GM21619 (cell line): ENCODE data around the gene DOC2B.
"Not testable (repeated sequence)": the region's sequence is repeated elsewhere in the genome, so short reads cannot be mapped to it uniquely, and the experiment has no call there.

Source experiments
- ATAC-seq: cut with Tn5 transposase; IDR thresholded peaks from one replicate; pipeline ENCODE4 v1.9.1; 2021; ENCODE audit not compliant: unreplicated experiment

Gene DOC2B

DNA sequence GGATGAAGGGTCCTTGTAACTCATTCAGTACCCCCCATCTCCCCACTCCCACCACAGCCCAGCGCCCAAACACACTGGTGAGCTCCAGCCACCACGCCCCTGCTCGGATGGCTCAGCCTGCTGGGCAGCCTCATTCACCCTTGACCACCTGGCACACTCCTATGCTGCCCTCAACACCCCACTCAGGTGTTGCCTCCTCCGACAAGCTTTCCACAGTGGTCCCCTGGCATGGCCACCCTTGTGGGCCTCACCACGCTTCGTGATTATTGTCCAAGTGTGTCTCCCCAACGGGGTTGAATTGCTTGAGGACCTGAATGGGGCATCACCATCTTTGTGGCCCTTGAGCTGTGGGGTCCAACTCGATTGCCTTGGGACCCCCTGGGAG, 12.0 kb upstream of the DOC2B start:
- no peak for ATAC-seq

DNA sequence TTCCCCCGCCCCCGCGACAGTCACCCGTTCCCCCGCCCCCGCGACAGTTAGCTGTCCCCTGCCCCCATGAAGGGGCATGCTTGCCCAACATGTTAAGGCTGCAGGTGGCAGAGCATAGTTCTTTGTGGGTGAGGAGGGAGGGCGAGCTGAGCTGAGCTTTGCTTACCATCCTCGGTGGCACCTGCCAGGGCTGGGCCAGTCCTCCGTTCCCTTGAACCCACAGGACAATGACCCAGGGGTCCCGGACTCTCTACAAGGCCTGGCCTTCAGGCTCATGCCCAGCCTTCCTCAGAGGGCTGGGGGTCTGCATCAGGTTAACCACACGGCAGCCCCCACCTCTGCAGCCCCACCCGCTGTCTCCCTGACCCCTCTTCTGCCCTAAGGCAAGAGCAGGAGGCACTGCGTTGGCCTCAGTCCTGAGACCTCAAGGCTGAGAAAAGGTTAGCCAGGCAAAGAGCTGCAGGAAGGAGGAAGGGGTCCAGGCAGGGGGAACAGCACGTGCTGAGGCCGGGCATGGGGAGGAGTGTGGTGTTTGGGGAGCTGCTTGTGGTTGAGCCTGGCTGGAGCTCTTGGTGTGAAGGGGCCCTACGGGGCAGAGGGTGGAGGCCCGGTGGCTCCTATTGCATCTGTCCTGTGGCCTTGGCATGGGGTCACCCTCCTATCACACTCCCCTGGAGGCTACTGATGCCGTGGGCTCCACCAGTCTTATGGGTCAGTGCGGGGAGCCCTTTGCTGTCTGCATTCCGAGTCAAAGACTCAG, 11.4 kb upstream of the DOC2B start:
- no peak for ATAC-seq

DNA sequence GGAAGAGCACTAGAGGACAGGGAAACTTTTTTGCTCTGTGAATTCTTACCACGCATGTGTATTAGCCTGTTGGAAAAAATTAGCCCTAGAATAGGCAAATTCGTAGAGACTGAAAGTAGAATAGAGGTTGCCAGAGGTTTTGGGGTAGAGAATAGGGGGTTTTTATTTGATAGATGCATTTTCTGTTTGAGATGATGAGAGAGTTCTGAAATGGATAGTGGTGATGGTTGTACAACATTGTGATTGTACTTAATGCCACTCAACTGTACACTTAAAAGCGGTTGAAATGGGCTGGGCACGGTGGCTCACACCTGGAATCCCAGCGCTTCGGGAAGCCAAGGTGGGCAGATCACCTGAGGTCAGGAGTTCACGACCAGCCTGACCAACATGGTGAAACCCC, 8.0 kb upstream of the DOC2B start:
- ATAC-seq, result no peak

DNA sequence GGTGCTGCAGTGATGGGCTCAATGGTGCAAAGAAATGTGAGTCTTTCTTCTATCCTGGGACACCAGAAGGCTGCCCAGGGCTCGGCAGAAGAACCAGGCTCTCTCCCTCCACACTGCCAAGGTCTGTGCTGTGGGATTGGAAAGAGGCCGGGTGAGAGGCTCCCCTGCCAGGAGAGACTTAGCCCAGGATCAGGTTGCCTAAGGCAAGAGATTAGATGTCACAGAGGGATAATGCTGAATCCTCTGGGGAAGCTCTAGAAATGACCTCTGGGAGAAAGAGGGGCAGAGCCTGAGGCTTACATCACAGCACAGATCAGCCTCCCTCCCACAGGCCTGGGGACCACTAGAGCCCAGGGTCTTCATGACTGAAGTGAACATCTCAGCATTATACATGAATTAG, 5.7 kb upstream of the DOC2B start:
- no peak for ATAC-seq

DNA sequence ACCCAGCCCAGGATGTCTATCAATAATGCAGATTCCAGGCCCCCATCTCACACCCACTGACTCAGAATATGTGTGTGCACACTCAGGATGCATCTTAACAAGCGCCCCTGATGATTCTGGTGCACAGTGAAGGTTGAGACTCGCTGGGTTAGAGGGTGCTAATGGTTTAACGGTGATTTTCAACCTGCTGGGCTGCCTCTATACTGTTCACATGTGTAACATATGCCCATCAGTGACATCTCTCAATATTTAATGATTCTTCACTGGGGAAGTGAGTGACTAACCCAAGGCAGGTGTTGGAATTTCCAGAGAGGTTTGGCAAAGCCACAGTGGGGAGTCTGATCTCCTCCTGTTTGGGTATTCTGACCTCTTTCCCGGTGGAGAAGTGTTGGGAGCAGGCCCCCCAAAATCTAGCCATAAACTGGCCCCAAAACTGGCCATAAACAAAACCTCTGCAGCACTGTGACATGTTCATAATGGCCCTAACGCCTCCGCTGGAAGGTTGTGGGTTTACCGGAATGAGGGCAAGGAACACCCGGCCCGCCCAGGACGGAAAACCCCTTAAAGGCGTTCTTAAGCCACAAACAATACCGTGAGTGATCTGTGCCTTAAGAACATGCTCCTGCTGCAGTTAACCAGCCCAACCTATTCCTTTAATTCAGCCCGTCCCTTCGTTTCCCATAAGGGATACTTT, 4.1 kb upstream of the DOC2B start:
- ATAC-seq, result no peak

DNA sequence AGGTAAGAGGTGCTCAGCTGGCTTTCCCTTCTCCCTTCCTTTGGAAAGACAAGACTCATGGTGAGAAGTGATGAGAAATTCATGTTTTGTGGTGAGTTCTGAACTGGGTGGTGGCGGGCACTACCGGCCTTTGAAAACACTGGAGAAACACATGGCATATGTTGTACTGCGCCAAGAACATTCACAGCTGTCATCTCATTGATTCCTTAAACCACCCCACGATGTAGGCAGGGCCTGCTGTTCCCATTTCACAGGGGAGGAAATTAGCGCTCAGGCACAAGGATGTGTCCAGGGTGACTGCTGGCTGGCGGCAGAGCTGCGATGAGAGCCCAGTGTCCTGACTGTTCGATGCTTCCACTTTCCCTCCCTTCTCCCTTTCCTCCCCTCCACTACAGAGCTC, 1.6 kb upstream of the DOC2B start:
- ATAC-seq, result no peak

DNA sequence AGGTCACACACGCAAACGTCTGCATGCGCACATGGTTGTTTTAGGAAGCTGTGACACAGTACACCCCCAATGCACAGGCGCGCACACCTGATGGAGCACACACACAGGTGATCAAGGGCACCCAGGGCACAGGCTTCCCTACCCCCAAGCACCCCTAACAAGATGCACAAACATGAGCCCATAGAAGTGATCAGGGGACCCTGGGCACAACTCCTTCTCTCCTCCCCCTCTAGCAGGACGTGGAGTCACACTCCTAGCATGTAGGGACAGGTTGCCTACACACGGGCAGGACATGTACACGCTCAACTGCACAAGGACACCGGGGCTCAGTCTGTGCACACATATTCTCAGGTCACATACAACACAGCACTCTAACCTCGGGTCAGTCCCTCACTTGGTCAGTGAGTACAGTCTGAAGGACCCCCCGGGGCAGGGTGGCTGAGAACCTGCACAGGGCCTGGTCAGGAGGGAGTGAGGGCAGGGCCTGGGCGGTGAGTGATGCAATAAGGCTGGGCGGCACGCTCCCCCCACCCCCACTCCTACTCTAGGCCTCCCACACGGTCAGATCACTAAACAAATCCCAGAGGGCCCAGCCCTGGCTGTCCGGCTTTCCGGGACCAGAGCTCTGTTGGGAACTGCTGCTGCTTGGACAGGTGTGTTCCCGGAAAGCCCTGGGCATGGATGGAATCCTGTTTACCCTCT, 751 bp upstream of the DOC2B start:
- ATAC-seq, result no peak

DNA sequence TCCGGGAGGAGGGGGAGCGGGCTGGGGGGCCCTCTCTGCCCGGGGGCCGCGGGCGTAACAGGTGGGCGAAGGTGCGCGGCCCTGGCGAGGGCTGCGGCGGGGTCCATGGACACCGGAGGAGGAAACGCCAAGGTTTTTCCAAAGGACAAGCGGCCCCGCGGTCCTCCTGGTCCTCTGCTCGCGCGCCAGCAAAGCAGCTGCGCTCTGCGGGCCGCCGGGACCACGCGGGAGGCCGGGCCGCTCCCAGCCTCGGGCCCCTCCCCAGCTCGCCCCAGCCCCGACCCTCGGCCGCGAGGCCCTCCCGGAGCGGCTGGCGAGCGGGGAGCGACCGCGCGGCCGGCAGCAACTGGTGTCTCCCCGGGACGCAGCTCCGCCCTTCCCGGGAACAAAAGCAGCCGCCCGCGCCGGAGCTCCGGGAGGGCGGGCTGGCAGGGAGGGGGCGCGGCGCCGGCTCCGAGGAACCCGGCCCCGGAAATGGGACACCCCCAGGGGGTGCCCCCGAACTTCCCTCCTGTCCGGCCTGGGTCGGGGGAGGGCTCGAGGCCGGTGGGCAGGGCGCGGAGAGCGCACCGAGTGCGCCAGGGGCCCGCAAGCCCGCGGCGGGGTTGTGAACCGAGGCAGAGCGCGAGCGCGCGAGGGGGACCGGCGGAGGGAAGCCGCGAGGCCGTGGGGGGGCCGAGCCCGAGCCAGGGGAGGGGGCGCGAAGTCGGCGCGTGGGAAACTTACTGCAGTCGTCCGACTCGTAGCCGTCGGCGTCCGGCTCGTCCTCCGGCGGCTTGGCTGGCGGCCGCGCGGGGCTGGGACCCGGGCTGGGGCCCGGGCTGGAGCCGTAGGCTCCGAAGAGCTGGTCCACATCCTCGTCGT, 837 bp downstream of the DOC2B start:
- no peak for ATAC-seq

DNA sequence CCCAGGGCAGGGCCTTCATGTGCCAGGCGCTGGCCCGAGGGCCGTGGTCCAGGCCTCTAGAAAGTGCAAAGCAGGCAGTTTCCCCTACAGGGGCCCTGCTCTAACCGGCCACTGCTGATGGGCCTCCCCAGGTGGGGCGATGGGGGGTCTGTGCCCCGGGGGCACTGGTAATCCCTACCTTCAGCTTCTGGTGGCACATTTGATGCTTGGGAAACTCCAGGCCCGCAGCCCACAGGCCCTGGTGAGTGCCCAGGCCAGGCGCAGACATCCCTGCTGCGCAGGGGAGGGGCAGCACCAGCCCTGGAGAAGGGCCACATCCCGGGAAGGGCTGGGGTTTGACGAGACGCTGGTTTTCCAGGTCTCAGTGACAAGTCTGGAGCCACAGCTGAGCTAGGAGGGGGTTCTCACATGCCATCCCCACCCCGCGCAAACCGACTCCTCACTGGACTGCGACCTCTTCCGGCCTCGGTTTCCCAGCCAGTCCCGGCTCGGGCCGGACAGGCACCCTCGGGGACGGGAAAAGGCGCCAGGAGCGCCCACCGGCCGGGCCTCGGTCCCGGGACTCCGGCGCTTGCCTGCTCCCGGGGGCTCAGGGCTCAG, 1.6 kb downstream of the DOC2B start:
- ATAC-seq, result no peak

DNA sequence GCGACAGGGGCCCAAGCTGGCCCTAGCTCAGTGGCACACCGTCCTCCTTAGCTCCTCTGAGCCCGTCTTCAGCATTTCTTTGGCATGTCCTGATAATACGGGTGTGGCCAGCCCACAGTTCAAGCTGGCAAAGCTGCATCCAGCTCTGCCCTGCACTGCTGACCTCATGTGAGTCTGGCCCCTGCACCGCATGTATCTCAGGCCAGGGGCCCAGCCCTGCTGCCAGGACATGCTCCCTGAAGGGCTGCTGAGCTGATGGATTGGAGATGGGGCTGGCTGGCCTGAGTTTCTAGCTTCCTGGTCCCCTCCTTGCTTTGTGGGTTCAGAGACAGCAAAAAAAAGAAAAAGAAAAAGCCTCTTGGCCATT, 2.4 kb downstream of the DOC2B start:
- ATAC-seq, result no peak

DNA sequence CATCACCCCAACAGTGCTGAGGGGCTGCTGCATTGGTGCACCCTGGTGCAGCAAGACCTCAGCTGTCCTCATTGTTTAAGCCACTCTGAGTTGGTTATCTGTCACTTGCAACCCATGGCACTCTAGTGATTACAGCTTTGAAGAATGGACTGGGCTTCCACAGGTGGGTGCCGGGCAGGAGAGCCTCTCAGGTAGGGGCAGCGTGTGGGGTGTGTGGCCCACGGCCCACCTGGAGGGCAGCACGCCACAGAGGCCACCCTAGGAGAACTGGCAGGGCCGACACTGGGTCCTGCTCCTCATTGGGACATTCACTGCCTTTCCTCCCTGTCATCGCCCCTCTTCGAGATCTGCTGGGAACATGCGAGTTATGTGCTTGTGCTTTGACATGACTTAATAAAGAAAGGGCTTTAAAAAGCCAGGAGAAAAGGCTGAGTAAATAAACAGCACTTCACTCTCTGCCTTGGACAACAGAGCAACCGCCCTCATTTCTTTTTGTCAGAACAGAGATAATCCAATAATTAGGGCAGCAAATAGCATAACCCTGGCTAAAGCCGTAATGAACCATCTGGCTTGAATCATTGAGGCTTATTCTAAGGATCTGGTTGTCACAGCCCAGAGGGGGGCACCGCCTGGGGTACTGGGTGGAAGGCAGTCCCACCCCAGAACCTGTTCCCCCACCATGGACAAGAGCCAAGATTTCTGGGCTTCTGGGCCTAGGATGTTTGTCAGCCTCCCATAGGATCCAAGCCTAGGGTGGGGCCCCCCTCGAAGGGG, 3.0 kb downstream of the DOC2B start:
- ATAC-seq, result no peak

DNA sequence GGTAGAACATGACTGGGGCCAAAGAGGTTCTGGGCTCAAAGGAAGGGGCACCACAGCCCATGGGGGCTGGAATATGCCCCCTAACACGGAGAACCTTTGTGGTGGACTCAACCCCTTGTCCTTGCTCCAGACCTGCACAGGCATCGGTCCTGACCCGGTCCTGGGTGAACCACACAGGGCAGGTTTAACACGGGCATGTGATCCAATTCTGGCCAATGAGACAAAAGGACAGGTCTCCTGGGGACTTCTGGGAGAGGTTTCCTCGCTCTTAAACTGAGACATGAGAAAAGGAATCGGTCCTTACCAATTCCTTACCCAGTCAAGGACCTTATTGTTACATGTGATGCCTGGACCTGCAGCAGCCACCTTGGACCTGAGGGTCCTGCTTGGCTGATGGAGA, 3.7 kb downstream of the DOC2B start:
- ATAC-seq, result no peak

DNA sequence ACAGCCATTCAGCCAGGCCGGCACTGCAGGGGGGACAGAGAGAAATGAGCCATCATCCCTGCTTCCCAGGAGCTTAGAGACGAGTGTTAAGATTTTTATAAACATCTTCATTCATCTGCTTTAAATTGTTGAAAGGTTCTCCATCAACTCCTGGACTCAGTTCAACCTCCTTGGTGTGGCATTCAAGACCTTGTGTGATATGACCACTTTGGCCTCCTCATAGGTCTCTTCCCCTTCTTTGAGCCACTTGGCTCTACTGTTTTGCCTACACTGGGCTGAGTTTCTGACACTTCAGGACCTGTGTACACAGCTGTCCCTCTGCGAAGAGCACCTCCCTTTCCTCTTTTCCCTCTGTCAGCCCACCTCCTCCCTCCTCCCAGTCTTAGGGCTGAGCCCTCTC, 4.3 kb downstream of the DOC2B start:
- ATAC-seq, result no peak

DNA sequence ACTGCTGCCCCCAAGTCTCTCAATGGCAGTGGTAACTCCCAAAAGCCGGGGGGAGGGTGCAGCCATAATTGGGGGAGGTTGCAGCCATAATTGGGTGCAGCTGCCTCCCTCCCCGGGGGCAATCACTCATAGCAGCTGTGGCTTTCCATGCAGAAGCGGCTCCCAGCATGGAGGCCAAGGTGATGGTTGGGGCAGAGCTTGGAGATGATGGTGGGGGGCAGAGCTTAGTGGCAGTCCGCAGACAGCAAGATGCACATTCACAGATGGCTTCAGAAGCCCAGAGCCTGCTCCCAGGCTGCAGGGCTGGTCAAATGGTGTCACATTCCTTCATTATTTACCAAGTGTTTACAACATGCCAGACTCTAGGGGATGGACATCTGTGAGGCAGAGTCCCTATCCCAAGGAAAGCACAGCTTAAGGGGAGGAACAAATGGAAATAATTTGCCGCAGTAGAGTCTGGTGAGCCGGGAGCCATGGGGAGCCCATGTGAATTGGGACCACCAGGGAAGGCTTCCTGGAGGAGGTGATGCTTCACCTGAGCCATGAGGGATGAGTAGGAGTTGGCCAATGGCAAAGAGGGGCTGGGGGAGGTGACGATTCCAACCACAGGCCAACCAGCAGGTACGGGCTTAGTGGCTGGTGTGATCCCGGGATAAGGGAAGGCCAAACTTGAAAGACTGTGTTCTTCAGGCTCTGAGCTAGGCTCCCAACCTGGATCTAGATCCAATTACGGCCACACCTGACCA, 8.1 kb downstream of the DOC2B start:
- no peak for ATAC-seq

DNA sequence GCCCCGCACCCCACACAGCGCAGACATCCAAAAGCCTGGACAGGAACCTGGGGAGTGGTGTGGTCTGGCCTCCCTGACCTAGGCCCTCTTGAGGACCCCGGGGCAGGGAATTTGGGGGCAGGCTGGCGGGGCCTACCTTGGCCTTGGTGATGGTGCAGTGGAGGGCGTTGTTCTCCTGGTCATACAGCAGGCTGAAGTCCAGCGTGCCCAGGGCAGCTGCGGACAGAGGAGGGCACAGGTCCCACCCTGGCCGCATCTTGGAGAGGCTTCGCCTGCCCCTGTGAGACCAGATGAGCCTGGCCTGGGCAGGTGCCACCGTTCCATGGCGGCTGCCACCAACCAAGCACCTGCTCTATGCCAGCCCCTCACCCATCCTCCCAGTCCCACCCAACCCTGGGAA, 9.0 kb downstream of the DOC2B start:
- no peak for ATAC-seq

DNA sequence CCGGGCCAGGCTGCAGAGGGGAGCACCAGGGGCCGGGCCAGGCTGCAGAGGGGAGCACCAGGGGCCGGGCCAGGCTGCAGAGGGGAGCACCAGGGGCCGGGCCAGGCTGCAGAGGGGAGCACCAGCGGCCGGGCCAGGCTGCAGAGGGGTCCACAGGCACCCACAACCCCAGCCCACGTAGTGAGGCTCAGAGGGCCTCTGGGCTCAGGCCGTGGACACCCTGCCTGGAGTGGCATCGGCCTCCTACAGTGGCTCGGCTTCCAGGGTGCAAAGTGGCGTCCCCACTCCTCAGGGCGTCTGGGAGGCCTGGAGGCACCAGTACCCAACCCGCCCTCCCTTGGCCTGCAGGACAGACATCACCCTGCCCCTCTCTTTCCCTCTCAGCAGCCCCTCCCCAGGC, 9.6 kb downstream of the DOC2B start:
- no peak for ATAC-seq

DNA sequence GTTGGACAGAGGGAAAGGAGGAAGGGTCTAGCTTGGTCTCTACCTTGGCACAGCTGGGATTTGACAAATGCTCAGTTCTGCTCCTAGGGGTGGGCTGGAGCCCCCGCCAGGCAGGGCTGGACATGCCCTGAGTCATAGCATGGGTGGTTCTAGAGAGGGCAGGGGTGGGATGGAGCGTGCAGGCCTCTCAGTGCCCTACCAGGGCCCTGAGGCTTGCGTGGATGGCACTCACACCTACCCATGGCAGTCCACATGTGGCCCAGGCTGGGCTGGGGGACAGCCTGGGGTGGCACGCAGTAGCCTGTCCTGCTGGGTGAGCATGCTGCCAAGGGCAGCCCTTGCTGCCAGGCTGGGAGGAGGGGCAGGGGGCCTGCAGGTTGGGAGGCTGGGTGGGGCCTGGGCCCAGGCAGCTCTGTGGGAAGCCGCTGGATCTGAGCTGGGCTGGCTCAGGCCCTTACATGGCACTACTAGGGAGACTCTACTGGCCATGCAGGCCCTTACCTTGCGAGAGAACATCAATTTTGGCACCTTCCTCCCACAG, 11.2 kb downstream of the DOC2B start:
- ATAC-seq, result no peak

DNA sequence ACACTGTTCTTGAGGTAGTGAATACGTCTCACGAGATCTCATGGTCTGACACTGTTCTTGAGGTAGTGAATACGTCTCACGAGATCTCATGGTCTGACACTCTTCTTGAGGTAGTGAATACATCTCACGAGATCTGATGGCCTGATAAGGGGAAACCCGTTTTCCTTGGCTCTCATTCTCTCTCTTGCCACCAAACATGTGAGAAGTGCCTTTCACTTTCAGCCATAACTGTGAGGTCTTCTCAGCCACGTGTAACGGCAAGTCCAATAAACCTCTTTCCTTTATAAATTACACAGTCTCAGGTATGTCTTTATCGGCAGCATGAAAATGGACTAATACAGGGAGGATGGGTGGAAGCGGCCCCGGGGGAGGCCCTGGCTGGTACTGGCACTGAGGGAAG, 12.8 kb downstream of the DOC2B start:
- not testable (repeated sequence) for ATAC-seq

DNA sequence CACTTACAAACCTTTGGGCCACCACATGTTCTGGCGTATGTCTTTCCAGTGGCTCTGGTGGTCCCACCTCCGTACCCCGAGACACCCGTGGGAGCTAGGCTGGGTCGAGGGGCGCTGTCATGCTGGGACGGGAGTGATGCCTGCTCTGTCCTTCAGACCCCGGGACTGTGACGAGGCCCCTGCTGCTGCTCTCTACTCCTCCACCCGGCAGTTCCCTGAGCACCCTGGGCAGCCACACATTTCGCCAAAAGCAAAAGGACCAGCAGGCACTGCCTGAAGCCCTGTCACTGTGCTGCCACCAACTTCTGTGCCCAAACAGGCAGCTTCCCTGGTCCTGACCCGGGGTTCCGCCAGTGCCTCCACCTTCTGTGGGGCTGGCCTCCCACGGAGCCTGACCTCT, 15.5 kb downstream of the DOC2B start:
- no peak for ATAC-seq
